Choroid plexus epithelial cell (primary cell): ENCODE measurements around the gene AATF.

Source experiments
- DNase-seq: peaks from one replicate; pipeline ENCODE4 v3.0.0-alpha.2; 2010; ENCODE audit warnings: low read depth
- H3K4me3 ChIP-seq: 2 replicates; pipeline ENCODE4 v1.5.1; 2011; ENCODE audit warnings: low read depth, mild to moderate bottlenecking, control low read depth, low read length, moderate library complexity
- TF ChIP-seq, protein P1 (sequence below): conservative IDR thresholded peaks from 2 replicates; pipeline ENCODE4 v1.5.1; 2011; ENCODE audit warnings: low read depth, mild to moderate bottlenecking, control low read depth, inconsistent platforms, low read length, moderate library complexity

Gene AATF

DNA sequence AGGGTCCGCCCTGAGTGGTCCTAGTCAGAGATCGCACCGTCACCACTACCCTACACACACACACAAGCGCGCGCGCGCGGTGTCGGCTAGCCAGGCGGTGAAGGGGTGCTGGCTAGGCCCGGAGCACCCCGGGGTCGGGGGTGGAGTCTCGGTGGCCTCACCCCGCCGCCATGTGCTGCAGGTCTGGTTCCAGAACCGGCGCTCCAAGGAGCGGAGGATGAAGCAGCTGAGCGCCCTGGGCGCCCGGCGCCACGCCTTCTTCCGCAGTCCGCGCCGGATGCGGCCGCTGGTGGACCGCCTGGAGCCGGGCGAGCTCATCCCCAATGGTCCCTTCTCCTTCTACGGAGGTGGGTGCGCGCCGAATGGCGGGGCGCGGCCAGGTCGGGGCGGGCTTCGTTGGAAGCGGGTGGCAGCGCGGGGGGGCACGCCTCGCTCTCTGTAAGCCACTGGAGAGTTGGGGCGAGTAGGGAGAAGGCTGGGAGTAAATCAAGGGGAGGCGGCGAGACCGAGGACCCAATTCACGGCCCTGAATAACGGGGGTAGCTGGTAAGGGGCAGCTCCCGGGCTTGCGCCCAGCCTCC is 6.6 kb upstream of the AATF start:
- TF ChIP-seq, protein P1, sequence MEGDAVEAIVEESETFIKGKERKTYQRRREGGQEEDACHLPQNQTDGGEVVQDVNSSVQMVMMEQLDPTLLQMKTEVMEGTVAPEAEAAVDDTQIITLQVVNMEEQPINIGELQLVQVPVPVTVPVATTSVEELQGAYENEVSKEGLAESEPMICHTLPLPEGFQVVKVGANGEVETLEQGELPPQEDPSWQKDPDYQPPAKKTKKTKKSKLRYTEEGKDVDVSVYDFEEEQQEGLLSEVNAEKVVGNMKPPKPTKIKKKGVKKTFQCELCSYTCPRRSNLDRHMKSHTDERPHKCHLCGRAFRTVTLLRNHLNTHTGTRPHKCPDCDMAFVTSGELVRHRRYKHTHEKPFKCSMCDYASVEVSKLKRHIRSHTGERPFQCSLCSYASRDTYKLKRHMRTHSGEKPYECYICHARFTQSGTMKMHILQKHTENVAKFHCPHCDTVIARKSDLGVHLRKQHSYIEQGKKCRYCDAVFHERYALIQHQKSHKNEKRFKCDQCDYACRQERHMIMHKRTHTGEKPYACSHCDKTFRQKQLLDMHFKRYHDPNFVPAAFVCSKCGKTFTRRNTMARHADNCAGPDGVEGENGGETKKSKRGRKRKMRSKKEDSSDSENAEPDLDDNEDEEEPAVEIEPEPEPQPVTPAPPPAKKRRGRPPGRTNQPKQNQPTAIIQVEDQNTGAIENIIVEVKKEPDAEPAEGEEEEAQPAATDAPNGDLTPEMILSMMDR: no peak
- H3K4me3 ChIP-seq: no peak overlapping the region
- no peak for DNase-seq

DNA sequence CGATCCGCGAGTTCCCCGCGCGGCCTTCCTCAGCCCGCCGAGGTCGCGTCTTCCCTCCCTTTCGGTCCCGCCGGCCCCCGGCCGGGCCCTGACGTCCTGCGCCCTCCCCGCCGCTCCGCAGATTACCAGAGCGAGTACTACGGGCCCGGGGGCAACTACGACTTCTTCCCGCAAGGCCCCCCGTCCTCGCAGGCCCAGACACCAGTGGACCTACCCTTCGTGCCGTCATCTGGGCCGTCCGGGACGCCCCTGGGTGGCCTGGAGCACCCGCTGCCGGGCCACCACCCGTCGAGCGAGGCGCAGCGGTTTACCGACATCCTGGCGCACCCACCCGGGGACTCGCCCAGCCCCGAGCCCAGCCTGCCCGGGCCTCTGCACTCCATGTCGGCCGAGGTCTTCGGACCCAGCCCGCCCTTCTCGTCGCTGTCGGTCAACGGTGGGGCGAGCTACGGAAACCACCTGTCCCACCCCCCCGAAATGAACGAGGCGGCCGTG is 6.1 kb upstream of the AATF start:
- TF ChIP-seq, protein P1: no peak
- DNase-seq: no peak
- H3K4me3 ChIP-seq: no peak overlapping the region

DNA sequence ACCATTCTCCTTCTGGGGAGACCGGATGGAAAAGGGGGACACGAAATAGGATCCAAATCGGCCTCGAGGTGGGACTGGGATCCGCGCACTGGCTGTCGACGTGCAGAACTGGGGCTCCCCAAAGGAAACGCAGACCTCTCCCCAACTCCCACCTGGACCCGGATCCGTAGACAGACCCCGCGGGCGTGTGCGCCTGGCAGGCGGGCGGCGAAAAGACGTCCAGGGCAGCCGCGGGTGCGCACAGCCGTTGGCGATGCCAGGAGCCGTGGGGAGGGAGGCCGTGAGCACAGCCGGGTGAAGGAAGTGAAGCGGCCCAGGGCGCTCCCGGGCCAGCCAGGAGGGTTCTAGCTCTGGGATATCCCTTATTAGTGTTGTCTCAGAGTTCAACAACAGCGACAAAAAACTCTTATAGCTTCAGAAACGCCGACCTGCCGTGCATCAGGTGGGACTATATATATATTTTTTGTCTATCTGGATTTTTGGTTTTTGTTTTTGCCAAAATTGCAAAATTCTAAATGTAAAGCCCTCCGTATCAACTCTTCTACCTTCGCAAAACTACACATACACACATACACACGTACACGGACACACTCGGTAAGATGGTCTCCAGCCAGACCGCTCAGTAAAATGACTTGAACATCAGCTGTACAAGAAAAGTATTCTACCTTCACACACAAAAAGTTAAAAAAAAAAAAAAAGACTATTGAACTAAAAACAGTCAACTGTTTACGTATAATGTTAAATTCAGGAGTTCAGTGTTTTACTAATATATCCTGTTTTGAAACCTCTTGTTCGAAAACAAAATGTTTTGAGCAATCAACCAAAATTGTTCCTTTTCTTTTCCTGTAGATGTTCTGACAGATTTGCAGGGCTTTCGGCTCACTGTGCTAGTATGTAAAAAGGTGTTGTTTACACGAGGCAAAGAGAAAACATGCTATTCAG is 5.2 kb upstream of the AATF start:
- no peak for DNase-seq
- TF ChIP-seq, protein P1: no peak

DNA sequence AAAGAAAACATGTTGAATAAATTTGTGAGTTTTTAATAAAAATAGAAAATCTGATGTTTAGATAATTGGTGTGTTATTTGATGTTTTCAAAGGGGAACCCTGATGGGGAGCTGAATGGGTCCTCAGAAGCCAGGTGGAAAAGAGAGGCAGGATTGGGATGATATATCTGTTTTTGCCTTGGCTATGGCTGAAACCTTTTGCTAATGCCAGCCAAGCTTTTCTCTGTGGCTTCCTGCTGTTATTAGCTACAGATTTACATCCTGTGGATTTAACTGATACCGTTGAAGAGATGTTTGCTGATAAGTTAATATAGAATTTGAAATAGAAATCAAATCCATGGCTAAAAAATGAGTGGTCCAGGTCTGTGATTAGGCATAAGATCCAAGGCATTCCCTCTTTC is 4.2 kb upstream of the AATF start:
- DNase-seq: no peak
- no peak overlapping the region for H3K4me3 ChIP-seq
- TF ChIP-seq, protein P1: no peak

More for the DNA sequence above, 5.2 kb upstream of the AATF start:
- no peak overlapping the region for H3K4me3 ChIP-seq

DNA sequence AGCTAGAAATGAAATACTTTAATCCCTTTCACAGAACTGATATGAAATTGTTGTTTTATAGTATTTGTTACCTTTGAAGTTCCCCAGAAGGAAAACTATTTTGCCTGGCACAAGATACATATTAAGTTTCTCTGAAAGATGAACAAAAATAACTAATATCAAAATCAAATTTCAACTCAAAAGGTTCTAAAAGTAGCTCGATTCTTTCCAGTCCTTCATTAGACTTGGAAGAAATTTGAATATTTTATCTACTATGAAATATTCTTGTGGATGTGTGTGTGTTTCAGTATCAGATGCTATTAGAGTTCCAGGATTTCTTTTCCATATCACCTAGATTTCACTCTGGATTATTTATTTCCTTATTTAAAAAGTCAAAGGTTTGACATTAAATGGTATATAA is 3.6 kb upstream of the AATF start:
- no peak overlapping the region for H3K4me3 ChIP-seq
- TF ChIP-seq, protein P1: no peak
- DNase-seq: no peak

DNA sequence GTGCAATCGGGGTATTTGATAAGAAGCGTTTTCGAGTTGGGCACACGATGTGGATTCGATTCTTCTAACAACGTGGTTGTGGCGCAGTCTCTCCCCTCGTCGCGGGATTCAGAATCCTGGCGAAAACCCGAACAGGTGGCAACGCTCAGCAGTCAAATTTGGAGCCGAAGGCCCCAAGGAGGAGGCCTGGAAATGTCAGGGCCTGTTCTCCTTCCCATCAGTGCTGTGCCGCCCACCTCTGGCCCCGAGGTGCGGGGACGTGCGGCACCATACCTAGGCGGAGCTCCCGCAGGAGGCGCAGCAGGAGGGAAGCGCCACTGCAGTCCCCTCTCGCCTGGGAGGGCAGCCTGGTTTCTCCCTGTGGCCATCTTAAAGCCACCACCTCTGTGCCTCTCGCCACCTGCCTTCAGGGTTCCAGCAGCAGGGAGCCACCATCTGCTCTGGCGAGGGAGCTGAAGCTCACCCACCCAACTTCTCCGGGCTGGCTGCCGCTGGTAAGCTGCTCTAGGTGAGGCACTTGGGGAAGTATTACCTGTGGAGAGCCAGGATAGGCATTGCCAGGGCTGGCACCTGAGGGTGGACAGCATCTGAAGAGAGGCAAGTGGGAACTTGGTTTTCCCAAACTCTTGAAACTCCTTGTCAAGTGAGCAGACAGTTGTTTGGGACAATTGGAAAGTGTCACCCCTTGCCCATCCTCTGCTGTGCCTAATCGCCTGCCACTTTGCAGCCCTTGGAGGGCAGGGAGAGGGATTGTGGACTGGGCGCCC is 2.6 kb upstream of the AATF start:
- DNase-seq: no peak
- TF ChIP-seq, protein P1: no peak
- no peak overlapping the region for H3K4me3 ChIP-seq
